ENCODE measurements around the gene ARPC1A.

ARPC1A gene

GRCh38 chr7:99368750-99369389, 43.2 kb downstream of the ARPC1A start:
- peaks cover 15% of the 10 kb centered on the region for H3K36me3 ChIP-seq (ENCODE audit: control insufficient read depth, insufficient read depth, low read length)

GRCh38 chr7:99369767-99370391, 44.2 kb downstream of the ARPC1A start:
- Histone ChIP-seq H3K36me3 (ENCODE audit: control insufficient read depth, insufficient read depth, low read length) (peaks cover 14% of the 10 kb centered on the region), H3K27me3 (replicated peaks; ENCODE audit: control insufficient read depth, insufficient read depth, low read length) (no peaks in the 10 kb centered on the region), H3K4me3 (replicated peaks; ENCODE audit: low read depth, low read length) (no peak overlapping the region)
- DNase-seq (ENCODE audit: extremely low read depth, insufficient read length): no peak
- TF ChIP-seq, protein P1, sequence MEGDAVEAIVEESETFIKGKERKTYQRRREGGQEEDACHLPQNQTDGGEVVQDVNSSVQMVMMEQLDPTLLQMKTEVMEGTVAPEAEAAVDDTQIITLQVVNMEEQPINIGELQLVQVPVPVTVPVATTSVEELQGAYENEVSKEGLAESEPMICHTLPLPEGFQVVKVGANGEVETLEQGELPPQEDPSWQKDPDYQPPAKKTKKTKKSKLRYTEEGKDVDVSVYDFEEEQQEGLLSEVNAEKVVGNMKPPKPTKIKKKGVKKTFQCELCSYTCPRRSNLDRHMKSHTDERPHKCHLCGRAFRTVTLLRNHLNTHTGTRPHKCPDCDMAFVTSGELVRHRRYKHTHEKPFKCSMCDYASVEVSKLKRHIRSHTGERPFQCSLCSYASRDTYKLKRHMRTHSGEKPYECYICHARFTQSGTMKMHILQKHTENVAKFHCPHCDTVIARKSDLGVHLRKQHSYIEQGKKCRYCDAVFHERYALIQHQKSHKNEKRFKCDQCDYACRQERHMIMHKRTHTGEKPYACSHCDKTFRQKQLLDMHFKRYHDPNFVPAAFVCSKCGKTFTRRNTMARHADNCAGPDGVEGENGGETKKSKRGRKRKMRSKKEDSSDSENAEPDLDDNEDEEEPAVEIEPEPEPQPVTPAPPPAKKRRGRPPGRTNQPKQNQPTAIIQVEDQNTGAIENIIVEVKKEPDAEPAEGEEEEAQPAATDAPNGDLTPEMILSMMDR (IDR thresholded peaks at IDR 0.05; ENCODE audit: insufficient read depth, low read length, poor library complexity, severe bottlenecking): no peak

More at GRCh38 chr7:99368750-99369389, 43.2 kb downstream of the ARPC1A start:
- no peak for DNase-seq (ENCODE audit: extremely low read depth, insufficient read length)
- Histone ChIP-seq H3K4me3 (replicated peaks; ENCODE audit: low read depth, low read length) (no peak overlapping the region), H3K27me3 (replicated peaks; ENCODE audit: control insufficient read depth, insufficient read depth, low read length) (no peaks in the 10 kb centered on the region)
- TF ChIP-seq, protein P1 (IDR thresholded peaks at IDR 0.05; ENCODE audit: insufficient read depth, low read length, poor library complexity, severe bottlenecking): no peak

- TF ChIP-seq, protein P1 (IDR thresholded peaks at IDR 0.05; ENCODE audit: insufficient read depth, low read length, poor library complexity, severe bottlenecking): no peak
These were observed 45.8 kb downstream of the ARPC1A start for GRCh38 chr7:99371376-99371920.

GRCh38 chr7:99372275-99373090, 46.8 kb downstream of the ARPC1A start:
- H3K36me3 ChIP-seq (ENCODE audit: control insufficient read depth, insufficient read depth, low read length): peaks cover 7% of the 10 kb centered on the region
- H3K27me3 ChIP-seq (replicated peaks; ENCODE audit: control insufficient read depth, insufficient read depth, low read length): no peaks in the 10 kb centered on the region
- TF ChIP-seq, protein P1 (IDR thresholded peaks at IDR 0.05; ENCODE audit: insufficient read depth, low read length, poor library complexity, severe bottlenecking): no peak
- H3K4me3 ChIP-seq (replicated peaks; ENCODE audit: low read depth, low read length): no peak overlapping the region
- no peak for DNase-seq (ENCODE audit: extremely low read depth, insufficient read length)

More at GRCh38 chr7:99371376-99371920, 45.8 kb downstream of the ARPC1A start:
- H3K36me3 ChIP-seq (ENCODE audit: control insufficient read depth, insufficient read depth, low read length): peaks cover 9% of the 10 kb centered on the region
- DNase-seq (ENCODE audit: extremely low read depth, insufficient read length): no peak
- no peaks in the 10 kb centered on the region for H3K27me3 ChIP-seq (replicated peaks; ENCODE audit: control insufficient read depth, insufficient read depth, low read length)
- no peak overlapping the region for H3K4me3 ChIP-seq (replicated peaks; ENCODE audit: low read depth, low read length)

GRCh38 chr7:99373091-99374066, 47.7 kb downstream of the ARPC1A start:
- Histone ChIP-seq H3K36me3 (ENCODE audit: control insufficient read depth, insufficient read depth, low read length) (peaks cover 10% of the 10 kb centered on the region), H3K27me3 (replicated peaks; ENCODE audit: control insufficient read depth, insufficient read depth, low read length) (no peaks in the 10 kb centered on the region), H3K4me3 (replicated peaks; ENCODE audit: low read depth, low read length) (peak overlapping the region; percentile 95)
- TF ChIP-seq, protein P1 (IDR thresholded peaks at IDR 0.05; ENCODE audit: insufficient read depth, low read length, poor library complexity, severe bottlenecking): no peak
- DNase-seq (ENCODE audit: extremely low read depth, insufficient read length): no peak
